Stomach (tissue), 4 donors: ENCODE results near the gene GSTT2B.
"Not testable (repeated sequence)": the region's sequence is repeated elsewhere in the genome, so short reads cannot be mapped to it uniquely, and the experiment has no call there.

Experiments used
- EP300 ChIP-seq: sonication (generic); formaldehyde crosslinking; IDR thresholded peaks from one replicate; pipeline ENCODE4 v1.6.1; 2017; ENCODE audit warnings: antibody characterized with exemption
- POLR2AphosphoS5 ChIP-seq, 3 donors: sonication (generic); formaldehyde crosslinking; IDR thresholded peaks; one replicate each; pipeline ENCODE4 v1.6.1; 2016; ENCODE audit warnings: antibody characterized with exemption in 3 of 3
- TF ChIP-seq, protein P1 (sequence below), 7 experiments: fragments of 450-650 bp in 4 of 7; fragments of 200-600 bp in 3 of 7; sonication (generic) in 3 of 7; IDR thresholded peaks; one replicate each; pipeline ENCODE4 v1.5.1; 2016 to 2019; ENCODE audit warnings: antibody characterized with exemption in 7 of 7, control low read depth in 2 of 7, mild to moderate bottlenecking in 1 of 7

DNA sequence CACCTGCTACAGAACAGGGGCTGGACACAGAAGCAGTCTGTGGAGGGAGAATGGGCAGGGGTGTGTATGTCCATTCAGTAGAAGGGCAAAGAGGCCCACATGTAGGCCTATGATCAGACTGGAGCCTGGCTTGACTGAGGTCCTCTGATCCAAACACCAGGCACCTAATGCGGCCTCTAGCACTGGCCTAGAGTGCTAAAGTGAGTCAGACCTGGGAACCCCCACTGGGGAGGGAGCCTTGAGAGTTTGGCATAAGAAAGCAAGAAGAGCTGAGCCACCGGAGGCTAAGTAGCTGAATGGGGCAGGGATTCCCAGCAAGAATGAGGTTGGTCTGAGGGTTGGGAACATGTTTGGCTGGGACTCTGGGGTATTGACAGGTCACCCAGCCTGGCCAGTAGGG is 9.6 kb downstream of the GSTT2B start:
- not testable (repeated sequence) for TF ChIP-seq POLR2AphosphoS5 (IDR thresholded peaks at IDR 0.05); EP300
- TF ChIP-seq, protein P1, sequence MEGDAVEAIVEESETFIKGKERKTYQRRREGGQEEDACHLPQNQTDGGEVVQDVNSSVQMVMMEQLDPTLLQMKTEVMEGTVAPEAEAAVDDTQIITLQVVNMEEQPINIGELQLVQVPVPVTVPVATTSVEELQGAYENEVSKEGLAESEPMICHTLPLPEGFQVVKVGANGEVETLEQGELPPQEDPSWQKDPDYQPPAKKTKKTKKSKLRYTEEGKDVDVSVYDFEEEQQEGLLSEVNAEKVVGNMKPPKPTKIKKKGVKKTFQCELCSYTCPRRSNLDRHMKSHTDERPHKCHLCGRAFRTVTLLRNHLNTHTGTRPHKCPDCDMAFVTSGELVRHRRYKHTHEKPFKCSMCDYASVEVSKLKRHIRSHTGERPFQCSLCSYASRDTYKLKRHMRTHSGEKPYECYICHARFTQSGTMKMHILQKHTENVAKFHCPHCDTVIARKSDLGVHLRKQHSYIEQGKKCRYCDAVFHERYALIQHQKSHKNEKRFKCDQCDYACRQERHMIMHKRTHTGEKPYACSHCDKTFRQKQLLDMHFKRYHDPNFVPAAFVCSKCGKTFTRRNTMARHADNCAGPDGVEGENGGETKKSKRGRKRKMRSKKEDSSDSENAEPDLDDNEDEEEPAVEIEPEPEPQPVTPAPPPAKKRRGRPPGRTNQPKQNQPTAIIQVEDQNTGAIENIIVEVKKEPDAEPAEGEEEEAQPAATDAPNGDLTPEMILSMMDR (IDR thresholded peaks at IDR 0.05), result not testable (repeated sequence)
